Glomerular endothelial cell (primary cell): Measurements from ENCODE around the gene GABRR2. TPM values are rescaled to one million over a fixed set of nuclear protein-coding genes. Genes with fewer than 3 reads are reported as not detected.
"Not testable (repeated sequence)": the region's sequence is repeated elsewhere in the genome, so short reads cannot be mapped to it uniquely, and the experiment has no call there.

Experiments
- DNase-seq: peaks from one replicate; pipeline ENCODE4 v3.0.0-alpha.2; 2011; ENCODE audit warnings: low read depth, low spot score; ENCODE audit errors: extremely low read depth
- total RNA-seq: library from RNA; depleted of rRNA; stranded (reverse); fragments of >200 nt; gene quantifications from 2 replicates; pipeline ENCODE4 v1.2.3, GENCODE V29; 2015

Gene GABRR2
- total RNA-seq, 1 donor from 2014 or later, result 0.18 TPM

DNA sequence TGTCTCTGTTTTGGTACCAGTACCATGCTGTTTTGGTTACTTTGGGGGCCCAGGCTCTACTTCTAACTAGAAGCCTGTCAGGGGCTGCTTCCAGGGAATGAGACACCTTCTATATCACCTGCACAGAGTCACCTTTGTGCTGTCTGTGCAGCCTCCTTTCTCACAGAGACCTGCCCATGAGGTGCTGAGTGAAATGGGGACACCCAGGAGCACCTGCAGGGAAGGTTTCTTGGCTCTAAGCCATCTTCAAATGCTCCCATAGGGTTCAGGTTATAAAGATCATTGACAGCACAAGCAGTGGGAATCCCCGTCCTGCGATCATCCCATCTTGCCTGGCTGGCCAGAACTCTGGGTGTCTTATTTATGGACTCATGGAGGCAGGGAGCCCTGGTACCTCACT is 19.1 kb downstream of the GABRR2 start:
- DNase-seq, result no peak

DNA sequence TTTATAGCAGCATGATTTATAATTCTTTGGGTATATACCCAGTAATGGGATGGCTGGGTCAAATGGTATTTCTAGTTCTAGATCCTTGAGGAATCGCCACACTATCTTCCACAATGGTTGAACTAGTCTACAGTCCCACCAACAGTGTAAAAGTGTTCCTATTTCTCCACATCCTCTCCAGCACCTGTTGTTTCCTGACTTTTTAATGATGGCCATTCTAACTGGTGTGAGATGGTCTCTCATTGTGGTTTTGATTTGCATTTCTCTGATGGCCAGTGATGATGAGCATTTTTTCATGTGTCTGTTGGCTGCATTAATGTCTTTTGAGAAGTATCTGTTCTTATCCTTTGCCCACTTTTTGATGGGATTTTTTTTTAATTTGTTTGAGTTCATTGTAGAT is 20.0 kb downstream of the GABRR2 start:
- DNase-seq, result not testable (repeated sequence)

DNA sequence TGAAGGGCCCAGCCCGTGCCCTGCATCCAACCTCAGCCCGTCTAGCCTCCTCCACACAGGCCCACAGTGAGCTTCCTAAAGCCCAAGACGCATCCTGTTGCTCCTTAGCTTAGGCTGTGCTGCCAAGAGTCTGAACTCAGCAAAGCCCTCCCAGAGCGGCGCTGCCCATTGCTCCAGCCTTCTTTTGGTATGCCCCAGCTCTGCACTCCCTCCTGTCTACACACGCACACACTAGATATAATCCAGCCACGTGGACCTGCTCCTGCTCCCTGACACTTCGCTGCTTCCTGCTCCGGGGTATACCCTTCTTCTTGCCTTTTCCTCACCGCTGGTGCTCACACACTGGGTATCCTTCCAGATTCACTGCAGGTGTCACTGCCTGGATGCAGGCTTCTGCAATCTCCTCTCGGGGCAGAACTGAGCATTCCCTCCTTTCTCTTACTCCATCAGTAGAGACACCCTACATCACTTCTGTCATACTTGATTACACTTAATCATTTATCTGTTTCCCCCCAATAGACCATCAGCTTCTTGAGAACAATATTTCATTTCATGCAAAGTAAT is 23.8 kb downstream of the GABRR2 start:
- DNase-seq, result no peak

DNA sequence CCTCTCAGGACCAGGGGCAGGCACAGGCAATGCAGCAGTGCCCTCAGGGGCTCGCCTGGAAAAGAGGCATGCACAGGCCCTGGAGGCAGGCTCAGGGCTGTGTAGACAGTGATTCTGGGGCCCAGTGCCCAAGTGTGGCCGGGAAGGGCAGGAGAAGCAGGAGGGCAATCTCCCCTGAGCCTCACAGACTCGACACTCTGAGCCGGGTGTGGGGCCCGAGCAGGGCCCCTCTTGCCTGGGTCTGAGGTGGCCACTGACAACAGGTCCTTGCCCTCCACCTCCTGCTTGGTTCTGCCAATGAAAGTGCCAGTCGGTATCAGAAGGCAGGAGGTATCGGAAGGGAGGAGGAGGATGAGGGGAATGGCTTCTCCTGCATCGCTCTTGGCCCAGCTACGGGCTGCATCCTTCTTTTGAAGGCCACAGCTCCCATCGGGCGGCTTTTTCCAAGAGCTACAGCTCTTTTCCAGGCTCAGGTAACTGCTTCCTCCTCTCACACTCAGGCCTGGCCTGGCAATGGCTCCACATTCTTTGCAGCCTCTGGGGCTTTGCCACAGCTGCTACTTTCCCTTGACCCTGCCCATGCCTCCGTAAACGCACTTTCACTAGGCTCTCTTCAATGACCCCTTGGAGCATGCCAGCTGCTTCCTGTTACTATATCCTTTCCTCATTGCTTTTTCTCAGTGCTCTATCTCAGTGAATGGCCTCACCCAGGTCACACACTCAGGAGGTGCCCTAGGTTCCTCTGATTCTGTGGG is 24.5 kb downstream of the GABRR2 start:
- DNase-seq, result no peak

DNA sequence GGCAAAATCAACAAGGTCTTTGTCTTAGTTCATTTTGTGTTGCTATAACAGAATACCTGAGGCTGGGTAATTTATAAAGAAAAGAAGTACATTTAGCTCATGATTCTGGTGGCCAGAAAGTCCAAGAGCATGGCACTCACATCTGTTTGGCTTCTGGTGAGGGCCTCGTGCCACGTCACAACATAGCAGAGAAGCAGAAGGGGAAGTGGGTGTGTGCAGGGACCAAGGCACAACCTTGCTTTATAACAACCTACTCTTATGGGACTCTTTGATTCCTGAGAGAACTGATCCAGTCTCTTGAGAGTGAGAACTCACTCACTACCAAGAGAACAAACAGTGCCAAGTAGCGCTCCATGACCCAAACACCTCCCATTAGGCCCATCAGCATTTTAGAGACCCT is 25.4 kb downstream of the GABRR2 start:
- no peak for DNase-seq

DNA sequence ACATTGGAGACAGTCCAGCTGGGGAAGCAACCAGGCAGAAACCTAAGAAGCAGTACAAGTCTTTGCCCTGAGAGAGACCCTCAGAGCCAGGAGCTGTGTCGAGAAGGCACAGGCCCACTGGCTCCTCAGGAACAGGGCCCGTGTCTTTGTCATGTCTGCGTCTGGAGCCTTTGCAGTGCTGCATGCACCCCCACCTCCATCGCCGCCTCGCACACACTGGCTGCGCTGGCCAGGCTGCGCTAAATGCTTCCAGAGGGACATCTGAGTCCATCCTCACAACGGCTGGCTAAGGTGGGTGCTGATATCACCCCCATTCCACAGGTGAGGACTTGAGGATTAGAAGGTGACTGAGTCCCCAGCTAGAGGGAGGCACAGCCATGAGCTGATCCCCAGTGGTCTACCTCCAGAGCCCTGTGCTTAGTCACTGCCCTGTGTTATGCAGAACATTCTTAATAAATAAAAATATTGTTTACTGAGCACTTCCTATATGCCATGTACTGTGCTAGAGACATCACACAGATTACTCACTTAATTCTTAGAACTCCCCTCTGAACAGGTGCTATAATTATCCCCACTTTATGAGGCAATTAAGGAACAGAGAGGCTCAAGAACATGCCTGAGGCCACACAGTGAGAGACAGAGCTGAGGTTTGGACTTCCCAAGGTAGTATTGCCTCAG is 27.6 kb downstream of the GABRR2 start:
- no peak for DNase-seq

DNA sequence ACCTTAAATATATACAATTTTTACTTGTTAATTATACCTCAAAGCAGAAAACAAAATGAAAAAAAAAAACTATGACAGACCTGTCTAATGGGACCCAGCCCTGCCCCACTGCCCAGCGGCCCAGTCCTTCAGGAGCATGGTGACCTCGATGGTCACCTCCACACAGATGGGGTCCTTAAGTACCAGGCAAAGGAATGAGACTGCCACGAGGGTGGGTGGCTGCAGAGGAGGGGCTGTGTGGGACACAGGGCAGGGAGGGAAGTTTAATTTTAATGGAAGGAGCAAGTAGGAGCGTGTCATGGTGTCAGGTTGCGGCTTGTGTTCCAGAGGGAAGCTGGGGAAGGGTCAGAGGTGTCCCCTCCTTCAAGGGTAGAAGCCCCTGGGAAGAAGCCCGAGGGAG is 28.6 kb downstream of the GABRR2 start:
- DNase-seq, result no peak

DNA sequence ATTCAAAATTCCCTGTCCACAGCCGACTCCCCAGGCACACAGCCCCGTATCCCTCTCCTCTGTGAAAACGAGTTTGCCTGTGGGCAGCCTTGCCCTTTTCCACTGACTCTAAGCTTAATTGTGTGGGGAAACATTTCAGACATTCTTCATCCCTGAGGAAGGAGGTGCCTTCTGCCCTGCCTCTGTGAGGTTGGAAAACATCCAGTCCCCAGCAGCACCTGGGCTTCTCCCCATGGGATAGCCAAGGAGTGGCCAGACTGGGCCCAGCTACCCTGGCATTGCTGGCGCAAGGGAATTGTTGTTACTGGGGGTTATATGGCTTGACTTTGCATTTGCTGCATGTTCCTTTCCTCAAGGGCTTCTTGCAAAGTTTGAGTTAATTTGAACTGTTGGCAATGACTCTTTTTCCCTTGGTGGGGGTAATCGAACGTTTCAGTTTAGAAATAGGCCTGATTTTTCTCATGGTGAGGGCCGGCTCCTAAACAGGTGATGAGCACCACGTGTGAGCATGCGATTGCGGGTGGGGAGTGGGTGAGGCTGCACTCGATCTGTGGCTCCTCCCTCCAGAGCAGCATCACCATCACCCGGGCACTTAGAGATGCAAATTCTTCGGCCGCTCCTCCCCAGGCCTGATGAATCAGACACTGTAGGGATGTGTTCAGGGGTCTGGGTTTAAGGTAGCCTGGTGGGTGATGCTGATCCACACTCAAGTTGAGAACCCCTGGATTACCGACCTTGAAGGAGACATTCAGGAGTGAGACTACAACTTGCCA is 29.9 kb downstream of the GABRR2 start:
- DNase-seq, result no peak

DNA sequence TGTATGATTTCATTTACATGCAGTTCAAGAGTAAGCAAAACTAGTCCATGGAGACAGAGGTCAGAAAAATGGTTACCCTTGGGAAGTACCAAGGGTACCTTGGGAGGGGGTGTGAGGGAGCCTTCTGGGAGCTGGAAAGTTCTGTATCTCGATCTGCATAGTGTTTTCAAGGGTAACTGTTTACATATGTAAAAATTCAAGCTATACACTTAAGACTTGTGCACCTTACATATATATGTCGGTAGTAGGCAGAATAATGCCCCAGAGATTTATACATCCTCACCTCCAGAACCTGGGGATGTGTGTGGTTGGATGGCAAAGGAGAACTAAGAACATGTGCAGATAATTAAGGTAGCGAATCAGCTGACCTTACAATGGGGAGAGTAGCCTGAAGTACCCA is 31.0 kb downstream of the GABRR2 start:
- no peak for DNase-seq

DNA sequence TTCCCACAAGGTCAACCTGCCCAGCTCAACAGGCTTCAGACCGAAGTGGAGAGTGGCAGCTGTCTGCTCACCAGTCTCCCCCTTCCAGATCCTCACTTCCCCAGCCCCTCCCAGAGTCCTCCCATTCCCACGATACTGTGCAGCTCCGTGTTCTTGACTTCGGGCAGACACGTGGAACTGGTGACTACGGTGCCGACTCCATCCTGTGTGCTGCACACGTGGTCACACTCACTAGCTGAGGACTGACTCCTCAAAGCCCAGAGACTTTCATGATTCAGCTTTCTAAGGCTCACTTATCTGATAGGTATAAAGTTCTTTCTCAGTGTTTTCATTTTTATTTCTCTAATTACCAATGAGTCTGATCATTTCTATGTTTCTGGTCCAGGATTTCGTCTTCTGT is 32.4 kb downstream of the GABRR2 start:
- DNase-seq, result no peak

DNA sequence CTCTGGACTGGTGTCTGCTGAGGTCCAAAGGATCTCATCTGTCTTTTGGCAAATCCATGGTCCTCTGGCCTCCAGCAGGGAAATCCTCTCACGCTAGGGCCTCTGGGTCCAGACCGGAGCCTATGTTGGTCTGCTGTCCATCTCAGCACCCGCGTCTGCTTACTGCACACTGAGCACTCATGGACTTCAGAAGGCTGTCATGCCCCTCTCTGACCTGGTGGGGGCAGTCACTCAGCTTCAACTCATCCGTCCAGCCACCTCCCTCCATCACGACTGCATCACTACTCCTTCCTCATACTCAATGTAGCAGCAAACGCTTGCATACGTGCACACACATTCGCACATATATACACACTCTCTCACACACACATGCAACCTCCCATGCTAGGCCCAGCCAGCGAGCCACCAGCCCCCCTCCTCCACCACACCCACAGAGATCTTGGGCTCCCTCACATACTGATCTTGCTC is 33.3 kb downstream of the GABRR2 start:
- DNase-seq, result no peak

DNA sequence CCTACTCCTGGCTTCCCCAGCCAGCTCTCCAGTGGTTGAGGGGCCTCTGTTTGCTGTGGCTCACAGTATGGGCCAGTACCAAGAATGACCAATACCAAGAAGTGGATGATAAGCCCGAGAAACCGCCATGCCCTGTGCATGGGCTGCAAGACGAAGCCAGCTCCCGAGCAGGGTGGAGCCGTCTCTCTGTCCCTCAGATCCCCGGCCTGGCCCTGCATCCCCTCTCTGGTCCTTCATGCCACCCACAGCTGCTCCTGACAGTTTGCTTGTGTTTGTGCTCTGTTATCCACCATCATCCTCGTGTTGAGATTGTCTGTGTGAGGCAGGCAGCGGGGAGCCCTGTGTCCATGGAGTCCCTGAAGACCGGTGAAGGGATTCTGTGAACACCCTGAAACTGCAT is 36.1 kb downstream of the GABRR2 start:
- DNase-seq, result no peak

DNA sequence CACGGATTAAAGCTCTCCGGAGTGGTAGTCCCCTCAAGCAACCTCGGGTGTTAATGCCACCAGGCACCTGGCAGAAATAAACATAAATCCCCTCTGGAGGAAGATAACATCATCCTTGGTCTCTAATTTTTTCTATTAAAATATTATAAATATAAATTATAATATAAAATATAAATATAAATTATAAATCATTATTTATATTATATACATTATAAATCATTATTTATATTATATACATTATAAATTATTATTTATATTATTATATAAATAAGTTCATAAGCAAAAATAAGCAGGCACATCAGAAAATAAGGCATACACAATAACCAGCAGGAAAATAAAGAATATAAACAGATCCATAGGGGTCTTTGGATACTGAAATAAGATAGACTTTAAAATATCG is 39.2 kb downstream of the GABRR2 start:
- no peak for DNase-seq

DNA sequence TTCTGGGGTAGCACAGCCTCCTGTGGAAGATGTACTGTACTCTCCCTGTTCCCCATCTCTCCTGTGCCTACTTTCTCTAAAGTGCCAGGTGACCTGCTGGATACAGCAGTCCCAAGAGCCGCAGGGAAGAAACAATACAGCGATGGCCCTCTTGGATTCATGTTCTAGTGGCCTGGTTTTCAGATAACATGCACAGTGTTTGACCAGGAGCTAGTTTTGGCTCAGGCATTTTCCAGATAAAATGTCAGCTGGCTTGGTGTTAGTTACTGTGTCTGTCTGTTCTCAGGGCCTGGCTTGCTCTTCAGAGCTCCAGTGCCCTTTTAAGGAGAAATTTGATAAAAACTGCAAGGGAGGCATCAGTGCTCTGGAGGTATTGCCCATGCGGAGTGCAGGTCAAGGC is 41.3 kb downstream of the GABRR2 start:
- DNase-seq, result no peak

DNA sequence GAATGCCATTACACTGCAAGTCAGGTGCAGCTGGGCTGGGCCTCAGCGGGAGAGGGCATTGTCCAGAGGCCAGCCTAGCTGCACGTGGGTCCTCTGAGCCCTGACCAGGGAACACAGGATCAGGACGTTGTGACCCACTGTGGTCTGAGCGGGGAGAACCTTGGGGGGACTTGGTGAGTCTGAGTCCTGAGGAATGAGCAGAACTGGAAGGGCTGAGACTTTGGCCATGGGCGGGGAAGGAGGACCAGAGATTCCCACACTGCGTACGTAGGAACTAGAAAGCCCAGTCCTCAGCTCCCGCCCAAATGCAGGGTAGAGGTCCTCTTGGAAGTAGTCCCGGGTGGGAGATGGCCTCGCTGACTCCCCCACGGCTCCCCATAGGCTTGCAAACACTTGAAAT is 42.5 kb downstream of the GABRR2 start:
- DNase-seq, result no peak

DNA sequence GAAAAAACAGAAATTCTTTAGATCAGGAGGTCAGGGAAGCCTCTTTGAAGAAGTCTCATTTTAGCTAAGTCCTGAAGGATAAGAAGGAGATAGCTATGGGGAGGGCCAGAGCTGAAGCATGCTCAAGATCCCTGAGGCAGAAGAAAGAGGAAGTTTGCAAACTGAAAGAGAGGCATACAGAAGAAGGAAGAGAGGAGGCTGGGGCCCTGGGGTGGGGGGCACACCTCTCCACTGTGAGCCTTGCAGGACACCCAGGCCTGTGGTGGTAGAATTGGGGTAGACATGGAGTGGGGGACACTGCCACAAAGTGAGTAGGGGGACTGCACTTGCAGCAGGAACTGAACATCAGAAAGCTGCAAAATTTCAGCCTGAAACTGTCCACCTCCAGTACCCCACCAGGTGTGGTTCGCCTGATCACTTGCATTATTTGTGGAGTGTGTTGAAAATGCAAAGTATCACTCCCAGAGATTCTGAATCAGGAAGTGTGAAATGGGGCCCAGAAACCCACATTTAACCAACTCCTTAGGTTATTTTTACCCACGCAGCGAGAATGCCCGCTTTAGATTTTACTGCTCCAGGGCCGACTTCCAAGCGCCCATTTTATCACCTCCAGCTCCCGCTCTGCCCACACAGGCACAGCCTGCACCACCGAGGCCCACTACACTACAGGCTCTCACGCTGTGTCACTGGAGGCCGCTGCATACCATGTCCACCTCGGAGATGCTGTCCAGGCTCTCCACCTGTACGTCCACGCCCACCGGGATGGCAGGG is 44.0 kb downstream of the GABRR2 start:
- DNase-seq, result no peak

DNA sequence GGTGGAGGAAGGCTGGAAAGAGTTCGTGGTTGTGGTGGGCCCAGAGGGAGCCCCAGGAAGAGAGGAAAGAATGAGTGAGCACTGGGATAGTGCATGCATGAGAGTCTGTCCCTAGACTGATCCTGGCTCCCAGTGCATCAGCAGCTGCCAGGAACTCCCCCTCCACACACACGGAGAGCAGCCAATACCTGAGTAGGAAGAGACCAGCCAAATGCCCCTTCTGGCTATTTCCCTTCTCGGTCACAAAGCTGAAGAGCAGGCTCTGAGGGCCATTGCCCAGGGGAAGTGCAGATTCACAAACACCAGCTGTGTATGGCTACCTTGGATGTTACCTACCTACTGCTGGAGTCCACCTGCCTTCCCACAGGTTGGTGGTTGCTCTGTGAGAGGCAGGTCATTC is 45.1 kb downstream of the GABRR2 start:
- DNase-seq, result no peak

DNA sequence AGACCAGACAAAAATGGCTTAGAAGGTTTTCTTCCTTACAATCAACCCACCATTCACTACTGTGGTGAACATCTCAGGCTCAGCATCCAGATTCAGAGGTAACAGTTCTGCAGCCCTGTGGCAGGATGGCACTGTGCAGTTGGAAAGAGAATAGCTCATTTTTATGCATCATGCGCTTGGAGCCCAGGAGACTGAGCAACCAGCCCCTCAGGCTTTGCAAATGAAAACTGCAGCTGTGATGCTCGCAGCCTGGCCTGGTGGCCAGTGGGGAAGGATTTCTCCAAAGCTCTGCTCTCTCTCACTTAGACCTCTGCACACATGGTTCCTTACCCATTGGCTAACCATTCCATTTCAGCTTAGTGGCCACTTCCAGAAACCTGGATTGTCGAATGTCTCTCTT is 45.8 kb downstream of the GABRR2 start:
- no peak for DNase-seq

DNA sequence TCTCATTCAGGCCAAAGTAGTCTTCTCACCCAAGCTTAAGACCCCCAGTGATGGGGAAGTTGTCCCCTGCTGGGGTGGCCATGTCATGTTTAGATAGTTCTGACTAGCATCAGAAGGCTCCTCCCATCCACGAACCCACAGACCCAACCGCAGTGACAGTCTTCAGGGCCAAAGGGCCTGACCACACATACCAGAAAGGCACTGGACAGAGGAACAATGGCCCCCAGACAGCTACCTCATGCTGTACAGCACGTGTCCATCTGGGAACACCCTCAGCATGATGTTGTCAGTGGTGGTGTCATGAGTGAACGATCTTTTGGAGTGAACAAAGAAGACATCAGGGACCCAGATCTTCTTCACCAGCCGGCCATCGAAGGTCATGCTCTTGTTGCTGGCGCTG is 46.3 kb downstream of the GABRR2 start:
- DNase-seq, result no peak

DNA sequence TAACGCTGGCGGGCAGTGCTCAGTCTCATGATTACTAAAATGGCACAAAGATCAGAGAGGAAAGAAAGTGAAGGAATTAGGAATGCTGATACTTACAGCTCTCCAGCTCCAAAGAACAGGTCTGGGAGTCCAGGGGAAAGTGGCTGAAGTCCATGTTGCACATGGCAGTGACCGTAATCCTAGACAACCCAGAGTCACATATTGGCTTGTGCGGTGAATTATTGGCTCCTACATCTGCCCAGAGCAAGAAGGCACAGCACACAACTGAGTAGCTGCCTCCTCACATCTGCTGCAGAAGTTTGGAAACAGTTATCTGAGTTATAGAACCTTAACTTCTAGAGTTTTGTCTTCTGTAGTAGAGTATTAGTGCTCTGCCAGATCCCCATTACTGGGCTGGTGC is 47.2 kb downstream of the GABRR2 start:
- no peak for DNase-seq

DNA sequence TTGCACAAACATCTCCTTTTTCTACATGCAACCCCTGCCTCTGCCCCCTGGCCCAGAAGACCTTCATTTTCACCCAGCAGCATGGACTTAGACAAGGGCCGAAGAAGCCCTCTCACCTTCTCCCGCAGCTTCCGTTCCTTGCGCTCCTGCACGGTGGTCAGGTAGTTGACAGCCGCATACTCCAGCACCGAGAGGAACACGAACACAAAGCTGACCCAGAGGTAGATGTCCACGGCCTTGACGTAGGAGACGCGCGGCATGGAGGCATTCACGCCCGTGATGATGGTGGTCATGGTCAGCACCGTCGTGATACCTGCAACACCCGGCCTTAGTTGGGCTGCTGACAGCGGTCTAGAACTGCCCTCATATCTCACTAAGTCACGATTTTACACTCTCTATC is 50.8 kb downstream of the GABRR2 start:
- no peak for DNase-seq
